B cell (primary cell): ENCODE data around the gene RORB.

Experiments used
- EZH2 ChIP-seq: IDR thresholded peaks from 2 replicates; pipeline ENCODE4 v1.6.1; 2012; ENCODE audit warnings: borderline replicate concordance, low read depth, mild to moderate bottlenecking, moderate library complexity, low read length; ENCODE audit not compliant: insufficient read depth, poor library complexity, severe bottlenecking
- TF ChIP-seq, protein P1 (sequence below): fragments of 200-600 bp; IDR thresholded peaks from one replicate; pipeline ENCODE4 v1.8.0; 2022; ENCODE audit warnings: antibody characterized with exemption, mild to moderate bottlenecking

DNA sequence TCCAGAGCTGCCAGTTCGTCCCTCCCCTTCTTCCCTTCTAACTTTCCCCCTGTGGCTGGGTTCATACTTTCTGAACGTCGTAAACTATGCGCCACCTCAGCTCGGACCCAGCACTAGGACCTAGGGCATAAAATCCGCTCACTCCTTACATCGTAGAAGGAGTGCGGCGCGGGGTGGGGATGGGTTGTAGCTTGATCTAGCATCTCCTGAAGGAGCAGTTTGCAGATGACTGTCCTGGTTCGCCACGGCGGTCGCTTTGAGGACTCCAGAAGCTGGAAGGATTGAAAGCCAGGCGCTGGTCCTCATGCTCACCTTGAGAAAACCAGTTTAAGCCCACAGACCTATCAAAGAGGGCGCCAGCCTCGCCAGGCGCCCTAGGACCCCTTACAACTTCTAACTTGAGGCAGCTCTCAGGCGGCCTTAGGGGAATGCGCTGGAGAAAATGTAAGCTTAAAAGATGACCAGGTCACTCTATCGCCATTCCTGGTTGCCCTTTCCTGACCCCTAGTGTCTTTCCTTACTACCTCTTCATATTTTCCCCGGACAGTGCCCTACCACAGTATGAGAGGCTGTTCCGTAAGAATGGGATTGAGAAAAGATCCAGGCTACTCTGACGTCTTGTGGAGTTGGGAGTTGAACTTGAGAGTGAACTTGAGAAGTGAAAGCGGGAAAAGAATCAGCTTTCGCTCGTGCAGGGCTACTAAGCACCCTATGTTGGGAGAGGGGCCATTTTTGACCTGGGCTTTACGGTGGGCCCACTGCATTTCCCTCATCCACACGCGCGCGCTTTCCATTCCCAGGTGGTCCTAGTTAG, 2.8 kb downstream of the RORB start:
- TF ChIP-seq, protein P1, sequence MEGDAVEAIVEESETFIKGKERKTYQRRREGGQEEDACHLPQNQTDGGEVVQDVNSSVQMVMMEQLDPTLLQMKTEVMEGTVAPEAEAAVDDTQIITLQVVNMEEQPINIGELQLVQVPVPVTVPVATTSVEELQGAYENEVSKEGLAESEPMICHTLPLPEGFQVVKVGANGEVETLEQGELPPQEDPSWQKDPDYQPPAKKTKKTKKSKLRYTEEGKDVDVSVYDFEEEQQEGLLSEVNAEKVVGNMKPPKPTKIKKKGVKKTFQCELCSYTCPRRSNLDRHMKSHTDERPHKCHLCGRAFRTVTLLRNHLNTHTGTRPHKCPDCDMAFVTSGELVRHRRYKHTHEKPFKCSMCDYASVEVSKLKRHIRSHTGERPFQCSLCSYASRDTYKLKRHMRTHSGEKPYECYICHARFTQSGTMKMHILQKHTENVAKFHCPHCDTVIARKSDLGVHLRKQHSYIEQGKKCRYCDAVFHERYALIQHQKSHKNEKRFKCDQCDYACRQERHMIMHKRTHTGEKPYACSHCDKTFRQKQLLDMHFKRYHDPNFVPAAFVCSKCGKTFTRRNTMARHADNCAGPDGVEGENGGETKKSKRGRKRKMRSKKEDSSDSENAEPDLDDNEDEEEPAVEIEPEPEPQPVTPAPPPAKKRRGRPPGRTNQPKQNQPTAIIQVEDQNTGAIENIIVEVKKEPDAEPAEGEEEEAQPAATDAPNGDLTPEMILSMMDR = no peak
- no peak for TF ChIP-seq EZH2
